Measurements from ENCODE around the gene C16orf96.

- TF ChIP-seq RXRA (IDR thresholded peaks at IDR 0.05) (no peak), REST (IDR thresholded peaks at IDR 0.05) (no peak), HNF4G (IDR thresholded peaks at IDR 0.05) (no peak), JUND (IDR thresholded peaks at IDR 0.05) (no peak), ATF3 (IDR thresholded peaks at IDR 0.05) (no peak), CTCF (IDR thresholded peaks at IDR 0.05; ENCODE audit: low read depth, low read length, missing input control) (no peak), YY1 (IDR thresholded peaks at IDR 0.05) (no peak)
- TF ChIP-seq, protein P1, sequence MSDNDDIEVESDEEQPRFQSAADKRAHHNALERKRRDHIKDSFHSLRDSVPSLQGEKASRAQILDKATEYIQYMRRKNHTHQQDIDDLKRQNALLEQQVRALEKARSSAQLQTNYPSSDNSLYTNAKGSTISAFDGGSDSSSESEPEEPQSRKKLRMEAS (IDR thresholded peaks at IDR 0.05) = no peak
Observed at GRCh38 chr16:4610011-4611005, 54.2 kb downstream of the C16orf96 start.

All from liver (tissue), 3 donors.